T-helper 2 cell (primary cell): ENCODE data around the gene FNTB.
"Not testable (repeated sequence)": the region's sequence is repeated elsewhere in the genome, so short reads cannot be mapped to it uniquely, and the experiment has no call there.

Experiments used
- DNase-seq, 5 experiments: peaks; one replicate each; pipeline versions ENCODE4 v3.0.0 to v3.0.0-alpha.2; 2012 to 2022

Gene FNTB

GRCh38 chr14:65019944-65020566 is 33.4 kb downstream of the FNTB start:
- DNase-seq = peak in 1 of 5 experiments; percentile 36

DNA sequence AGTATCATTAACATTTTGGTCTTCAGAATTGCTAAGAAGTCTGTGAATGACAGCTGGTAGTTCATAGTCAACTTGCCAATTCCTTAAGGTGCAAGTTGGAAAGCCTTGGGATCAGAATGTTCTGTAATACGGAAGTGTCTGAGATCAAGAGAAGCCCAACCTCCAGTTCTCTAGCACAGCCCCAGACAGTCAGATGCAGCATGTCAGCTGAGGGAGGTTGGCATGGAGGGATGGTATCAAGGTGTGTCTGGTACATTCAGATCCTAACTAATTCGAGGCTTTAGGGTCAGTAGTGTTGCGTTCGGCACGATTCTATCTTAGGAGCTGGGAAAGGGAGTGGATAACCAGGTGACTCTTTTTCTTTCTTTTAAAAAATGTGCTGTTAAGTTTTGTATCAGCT is 38.3 kb downstream of the FNTB start:
- DNase-seq = no peak

- no peak for DNase-seq
Observed at GRCh38 chr14:65025818-65026217, 39.1 kb downstream of the FNTB start.

DNA sequence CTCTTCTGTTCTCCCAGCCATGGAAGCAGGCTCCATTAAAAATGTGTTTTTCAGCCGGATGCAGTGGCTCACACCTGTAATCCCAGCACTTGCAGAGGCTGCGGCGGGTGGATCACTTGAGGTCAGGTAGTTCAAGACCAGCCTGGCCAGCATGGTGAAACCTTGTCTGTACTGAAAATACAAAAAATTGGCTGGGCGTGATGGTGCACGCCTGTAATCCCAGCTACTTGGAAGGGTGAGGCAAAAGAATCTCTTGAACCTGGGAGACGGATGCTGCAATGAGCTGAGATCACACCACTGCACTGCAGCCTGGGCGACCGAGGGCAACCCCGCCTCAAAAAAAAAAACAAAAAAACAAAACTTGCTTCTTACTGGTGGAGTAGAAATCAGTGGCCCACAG is 39.8 kb downstream of the FNTB start:
- no peak for DNase-seq

GRCh38 chr14:65027127-65027799 is 40.6 kb downstream of the FNTB start:
- no peak for DNase-seq

- DNase-seq = no peak
Observed at GRCh38 chr14:65028937-65029336, 42.2 kb downstream of the FNTB start.

GRCh38 chr14:65031321-65031720 is 44.6 kb downstream of the FNTB start:
- DNase-seq = not testable (repeated sequence)

GRCh38 chr14:65032319-65032718 is 45.6 kb downstream of the FNTB start:
- no peak for DNase-seq

- no peak for DNase-seq
Observed at GRCh38 chr14:65033181-65033580, 46.5 kb downstream of the FNTB start.

DNA sequence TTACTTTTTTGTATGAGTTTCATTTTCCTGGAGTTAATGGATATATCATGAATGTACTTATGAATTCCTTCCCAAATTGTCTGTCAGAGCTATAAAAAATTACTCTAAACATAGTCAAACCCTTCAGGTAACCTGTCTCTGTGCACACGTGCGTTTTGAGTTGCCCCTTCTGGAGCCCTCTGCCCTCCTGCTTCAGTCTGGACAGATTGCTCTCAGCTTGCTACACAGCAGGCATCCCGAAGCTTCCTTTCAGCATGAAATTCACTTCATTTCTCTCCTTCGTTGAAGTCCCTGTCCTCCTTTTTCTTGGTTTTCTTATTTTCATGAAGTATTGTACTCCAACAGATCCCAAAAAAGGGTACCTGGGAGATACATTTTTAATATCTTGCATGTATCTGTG is 47.3 kb downstream of the FNTB start:
- DNase-seq = no peak

GRCh38 chr14:65035049-65035448 is 48.4 kb downstream of the FNTB start:
- DNase-seq = no peak

DNA sequence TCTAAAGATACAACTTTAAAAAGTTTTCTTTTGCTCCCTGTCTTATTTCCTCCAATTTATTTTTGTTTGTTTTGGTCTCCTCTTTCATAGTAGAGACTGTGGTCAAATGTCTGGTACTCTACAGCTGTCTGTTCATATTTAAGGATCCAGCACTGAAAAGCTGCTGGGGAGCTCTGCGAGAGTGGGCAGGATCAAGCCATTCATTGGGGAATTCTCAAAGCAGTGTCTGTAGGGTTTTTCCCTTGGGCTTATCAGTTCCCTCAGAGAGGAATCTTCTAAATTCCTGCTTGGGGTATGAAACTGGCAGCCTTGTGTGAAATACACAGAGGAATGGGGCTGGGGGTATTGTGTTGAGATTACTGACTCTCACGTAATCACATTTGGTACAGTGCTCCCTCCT is 52.3 kb downstream of the FNTB start:
- no peak for DNase-seq

GRCh38 chr14:65040666-65041433 is 54.2 kb downstream of the FNTB start:
- DNase-seq = no peak

- no peak for DNase-seq
Observed at GRCh38 chr14:65041434-65041915, 54.8 kb downstream of the FNTB start.

GRCh38 chr14:65042296-65042695 is 55.6 kb downstream of the FNTB start:
- DNase-seq = no peak

- no peak for DNase-seq
Observed at GRCh38 chr14:65042731-65043372, 56.2 kb downstream of the FNTB start.

DNA sequence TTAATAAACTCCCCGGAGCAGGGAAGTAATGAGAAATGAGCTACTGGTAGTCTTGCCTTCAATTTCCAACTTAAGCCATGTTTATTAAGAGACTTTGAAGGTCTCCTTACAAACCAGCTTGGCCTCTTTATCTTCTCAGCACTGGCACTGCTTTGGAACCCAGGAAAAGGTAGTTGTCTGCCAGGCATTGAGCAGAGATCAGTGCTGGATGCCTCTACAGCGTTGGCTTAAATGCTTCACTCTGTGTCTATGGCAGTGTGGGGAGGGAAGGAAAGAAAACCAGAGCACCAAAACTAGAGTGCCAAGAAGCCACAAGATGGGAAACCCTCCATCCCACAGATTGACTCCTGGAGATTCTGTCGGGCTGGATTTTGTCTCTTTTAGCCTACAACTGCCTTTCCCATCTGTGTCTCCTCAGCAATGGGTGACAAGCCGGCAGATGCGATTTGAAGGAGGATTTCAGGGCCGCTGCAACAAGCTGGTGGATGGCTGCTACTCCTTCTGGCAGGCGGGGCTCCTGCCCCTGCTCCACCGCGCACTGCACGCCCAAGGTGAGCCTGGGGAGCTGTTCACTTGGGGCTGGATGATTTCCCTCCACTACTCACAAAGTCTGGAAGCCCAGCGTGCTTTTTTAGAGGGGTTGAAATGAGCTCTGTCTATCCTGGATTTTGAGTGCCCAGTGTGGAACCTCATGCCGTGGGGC is 57.3 kb downstream of the FNTB start:
- DNase-seq = no peak

- no peak for DNase-seq
Observed at GRCh38 chr14:65044596-65044959, 57.9 kb downstream of the FNTB start.

DNA sequence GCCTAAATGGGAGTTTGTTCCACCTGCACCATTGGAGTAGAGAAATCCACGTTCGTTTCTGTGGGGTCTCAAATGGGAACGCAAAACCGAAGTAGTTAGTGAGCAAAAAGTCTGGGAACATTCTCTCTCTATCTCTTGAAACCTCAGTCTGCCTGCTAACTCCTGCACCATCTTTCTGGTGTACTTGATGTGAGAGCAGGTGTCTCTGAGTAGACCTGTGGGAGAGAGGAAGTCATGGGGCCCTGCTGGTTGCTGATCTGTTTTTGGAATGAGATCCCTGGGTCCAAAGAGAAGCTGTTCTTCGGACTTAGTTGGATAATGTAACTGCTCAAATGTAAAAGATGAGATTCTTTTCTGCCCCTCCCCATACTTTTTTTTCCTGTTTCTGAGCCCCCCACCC is 58.3 kb downstream of the FNTB start:
- DNase-seq = no peak

GRCh38 chr14:65045709-65046108 is 59.0 kb downstream of the FNTB start:
- no peak for DNase-seq

DNA sequence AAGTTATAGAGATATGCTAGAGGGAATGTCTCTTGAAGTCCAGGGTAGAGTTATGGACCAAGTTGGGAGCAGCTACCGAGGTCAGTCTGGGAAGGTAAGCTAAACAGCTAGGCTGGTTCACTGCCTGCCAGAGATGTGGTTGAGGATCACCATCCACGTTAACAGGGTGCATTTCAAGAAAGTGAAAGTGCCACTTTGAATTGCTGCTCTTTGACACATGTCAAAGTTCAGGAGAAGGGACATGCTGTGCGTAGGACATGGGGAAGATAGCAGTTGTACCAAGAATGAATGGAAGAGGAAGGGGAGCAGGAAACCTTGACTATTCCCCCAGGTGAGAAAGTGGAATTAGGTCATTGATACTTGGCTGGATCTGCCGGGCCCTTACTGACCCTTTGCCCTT is 66.1 kb downstream of the FNTB start:
- no peak for DNase-seq

GRCh38 chr14:65053466-65053865 is 66.8 kb downstream of the FNTB start:
- DNase-seq = no peak
